Bronchial epithelial cell (primary cell): ENCODE measurements around the gene CLASP1. TPM values are rescaled to one million over a fixed set of nuclear protein-coding genes. Genes with fewer than 3 reads are reported as not detected.

Source experiments
- DNase-seq: peaks from one replicate; pipeline ENCODE4 v3.0.0-alpha.2; 2010; ENCODE audit warnings: low read depth
- FAIRE-seq: peaks from 2 replicates; lab custom pipeline; 2011; peaks lifted over from hg19 to GRCh38; lab: Jason Lieb, UNC
- H3K27me3 ChIP-seq: 2 replicates; pipeline ENCODE4 v1.5.1; 2011; ENCODE audit warnings: low read length; ENCODE audit not compliant: control insufficient read depth, insufficient read depth
- H3K36me3 ChIP-seq: 2 replicates; pipeline ENCODE4 v1.5.1; 2011; ENCODE audit warnings: low read length; ENCODE audit not compliant: control insufficient read depth, insufficient read depth
- H3K4me3 ChIP-seq: 2 replicates; pipeline ENCODE4 v1.5.1; 2011; ENCODE audit warnings: mild to moderate bottlenecking, low read depth, low read length, control low read depth
- total RNA-seq: library from RNA; depleted of rRNA; stranded (reverse); fragments of >200 nt; gene quantifications from 2 replicates; pipeline ENCODE4 v1.2.1, GENCODE V29; 2014
- TF ChIP-seq, protein P1 (sequence below): IDR thresholded peaks from 2 replicates; pipeline ENCODE4 v1.5.1; 2011; ENCODE audit warnings: mild to moderate bottlenecking, moderate library complexity, low read length, control low read depth, inconsistent platforms; ENCODE audit not compliant: insufficient read depth, severe bottlenecking

CLASP1 gene
- 46.5 and 56.9 TPM in 2 replicates for total RNA-seq

DNA sequence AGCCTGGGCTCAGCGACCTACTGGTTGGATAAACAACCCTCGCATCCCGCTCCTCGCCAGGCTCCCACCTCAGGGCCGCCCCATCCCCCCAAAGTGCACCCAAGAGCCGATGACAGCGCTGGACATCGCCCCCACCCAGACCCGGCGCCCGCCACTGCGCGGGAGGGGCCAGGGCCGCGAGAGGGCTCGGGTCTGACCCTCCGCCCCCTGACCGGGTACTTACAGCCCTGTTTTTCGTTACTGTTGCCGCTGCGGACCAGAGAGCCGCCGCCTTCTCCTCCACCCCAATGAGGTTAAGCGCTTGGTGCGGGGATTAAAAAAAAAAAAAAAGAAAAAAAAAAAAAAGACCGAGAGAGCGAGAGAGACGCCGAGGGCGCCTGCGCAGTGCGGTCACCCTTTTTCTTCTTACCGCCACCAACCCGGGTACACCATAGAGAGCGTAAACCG, at the start of gene CLASP1:
CLASP1 (minus strand) TSS at position 314 of the 447 bp plus-strand sequence. CDS start 43,567 bp downstream, outside the sequence.
- DNase-seq = no peak
- TF ChIP-seq, protein P1, sequence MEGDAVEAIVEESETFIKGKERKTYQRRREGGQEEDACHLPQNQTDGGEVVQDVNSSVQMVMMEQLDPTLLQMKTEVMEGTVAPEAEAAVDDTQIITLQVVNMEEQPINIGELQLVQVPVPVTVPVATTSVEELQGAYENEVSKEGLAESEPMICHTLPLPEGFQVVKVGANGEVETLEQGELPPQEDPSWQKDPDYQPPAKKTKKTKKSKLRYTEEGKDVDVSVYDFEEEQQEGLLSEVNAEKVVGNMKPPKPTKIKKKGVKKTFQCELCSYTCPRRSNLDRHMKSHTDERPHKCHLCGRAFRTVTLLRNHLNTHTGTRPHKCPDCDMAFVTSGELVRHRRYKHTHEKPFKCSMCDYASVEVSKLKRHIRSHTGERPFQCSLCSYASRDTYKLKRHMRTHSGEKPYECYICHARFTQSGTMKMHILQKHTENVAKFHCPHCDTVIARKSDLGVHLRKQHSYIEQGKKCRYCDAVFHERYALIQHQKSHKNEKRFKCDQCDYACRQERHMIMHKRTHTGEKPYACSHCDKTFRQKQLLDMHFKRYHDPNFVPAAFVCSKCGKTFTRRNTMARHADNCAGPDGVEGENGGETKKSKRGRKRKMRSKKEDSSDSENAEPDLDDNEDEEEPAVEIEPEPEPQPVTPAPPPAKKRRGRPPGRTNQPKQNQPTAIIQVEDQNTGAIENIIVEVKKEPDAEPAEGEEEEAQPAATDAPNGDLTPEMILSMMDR = no peak
- Histone ChIP-seq H3K4me3 (peak within 1 kb of the TSS; percentile 96), H3K27me3 (no peaks in the 10 kb centered on the region), H3K36me3 (no peaks in the 10 kb centered on the region)
- no peak for FAIRE-seq

DNA sequence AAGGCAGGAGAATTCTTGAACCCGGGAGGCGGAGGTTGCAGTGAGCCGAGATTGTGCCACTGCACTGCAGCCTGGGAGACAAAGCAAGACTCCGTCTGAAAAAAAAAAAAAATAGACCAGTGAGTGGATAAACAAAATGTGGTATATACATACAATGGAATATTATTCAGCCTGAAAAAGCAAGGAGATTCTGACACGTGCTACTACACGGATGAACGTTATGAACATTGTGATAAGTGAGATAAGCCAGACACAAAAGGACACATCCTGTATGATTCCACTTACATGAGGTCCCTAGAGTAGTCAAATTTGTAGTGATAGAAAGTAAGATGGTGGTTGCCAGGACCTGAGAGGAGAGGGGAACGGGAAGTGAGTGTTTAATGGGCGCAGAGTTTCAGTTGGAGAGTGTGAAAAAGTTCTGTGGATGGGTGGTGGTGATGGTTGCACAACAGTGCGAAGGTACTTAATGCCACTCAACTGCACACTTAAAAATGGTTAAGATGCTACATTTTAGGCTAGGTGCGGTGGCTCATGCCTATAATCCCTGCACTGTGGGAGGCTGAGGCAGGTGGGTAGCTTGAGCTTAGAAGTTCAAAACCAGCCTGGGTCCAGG, 49.2 kb upstream of the CLASP1 start:
- FAIRE-seq (no peak), DNase-seq (no peak)
- TF ChIP-seq, protein P1 = no peak
- Histone ChIP-seq H3K27me3 (no peaks in the 10 kb centered on the region), H3K36me3 (no peaks in the 10 kb centered on the region), H3K4me3 (no peak overlapping the region)

DNA sequence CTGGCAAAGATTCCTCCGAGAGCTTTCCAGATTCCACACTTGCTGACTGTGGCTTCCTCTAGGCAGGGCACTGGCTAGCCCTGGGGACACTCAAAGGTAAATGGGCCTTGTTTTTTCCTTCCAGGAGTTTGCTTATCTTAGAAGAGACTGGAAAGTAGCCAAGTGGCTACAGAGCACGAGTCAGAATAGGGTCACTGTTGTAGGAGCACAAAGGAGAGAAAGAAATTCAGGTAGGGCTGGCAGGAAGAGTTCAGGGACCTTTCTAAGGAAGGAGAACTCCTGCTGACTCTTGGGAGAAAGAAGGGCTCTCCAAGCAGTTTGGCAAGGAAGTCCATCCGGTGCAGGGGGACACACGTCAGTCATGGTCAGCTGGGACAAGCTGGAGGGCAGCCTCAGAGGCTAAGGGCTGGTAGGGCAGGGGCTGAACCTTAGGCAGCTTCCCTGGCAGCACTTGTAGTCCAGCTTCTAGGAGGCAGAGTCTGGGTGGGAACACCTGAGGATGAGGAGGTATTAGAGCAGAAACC, 47.9 kb upstream of the CLASP1 start:
- Histone ChIP-seq H3K4me3 (no peak overlapping the region), H3K27me3 (no peaks in the 10 kb centered on the region), H3K36me3 (no peaks in the 10 kb centered on the region)
- FAIRE-seq (no peak), DNase-seq (peak; percentile 25)
- TF ChIP-seq, protein P1 = no peak

DNA sequence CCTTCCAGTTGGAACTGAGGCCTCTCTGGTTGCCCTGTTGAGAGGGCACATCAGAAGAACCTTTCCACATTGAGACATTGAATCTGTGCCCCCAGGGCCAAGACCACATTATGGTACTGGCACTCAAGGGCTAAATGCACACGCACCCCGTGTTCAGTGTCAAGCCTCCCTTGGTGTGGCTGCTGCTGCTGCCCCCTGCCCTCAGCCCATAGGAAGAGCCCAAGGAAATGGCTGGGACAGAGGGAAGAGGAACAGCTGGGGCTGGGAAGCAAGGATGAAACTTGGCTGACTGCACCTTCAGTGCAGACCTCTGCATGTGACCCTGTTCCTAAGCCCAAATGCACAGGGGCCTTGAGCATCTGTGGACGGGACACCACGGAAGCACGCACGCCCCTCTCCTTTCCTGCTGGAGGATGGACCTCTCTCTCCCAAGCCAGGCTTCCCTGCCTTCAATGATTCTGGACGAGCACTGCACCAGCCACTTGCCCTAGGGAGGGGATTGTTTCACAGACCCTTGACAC, 47.2 kb upstream of the CLASP1 start:
- FAIRE-seq (no peak), DNase-seq (no peak)
- H3K27me3 ChIP-seq = no peaks in the 10 kb centered on the region
- no peaks in the 10 kb centered on the region for H3K36me3 ChIP-seq
- H3K4me3 ChIP-seq = no peak overlapping the region
- TF ChIP-seq, protein P1 = no peak

DNA sequence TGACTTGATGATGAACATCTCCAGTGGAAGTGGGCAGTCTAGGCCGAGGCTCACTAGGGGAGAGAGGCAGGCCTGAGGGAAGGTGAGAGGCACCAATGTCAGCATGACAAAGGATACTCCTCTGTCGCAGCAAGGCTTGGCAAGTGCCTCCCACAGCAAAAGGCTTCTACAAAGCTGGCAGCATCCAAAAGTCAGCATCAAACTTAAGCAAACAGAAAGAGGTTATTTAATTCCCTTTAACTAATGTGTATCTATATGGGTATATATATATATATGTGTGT, 45.8 kb upstream of the CLASP1 start:
- no peak for FAIRE-seq
- no peak for DNase-seq
- TF ChIP-seq, protein P1 = no peak

More for the DNA sequence above, 45.8 kb upstream of the CLASP1 start:
- Histone ChIP-seq H3K27me3 (no peaks in the 10 kb centered on the region), H3K36me3 (no peaks in the 10 kb centered on the region), H3K4me3 (no peak overlapping the region)
